Endothelial cell of umbilical vein (primary cell): ENCODE measurements around the gene B3GALT6.

Experiments
- CTCF ChIP-seq, 2 donors: IDR thresholded peaks; 1 replicate in 1 of 2; 2 replicates in 1 of 2; pipeline ENCODE4 v1.5.1; 2011; ENCODE audit warnings: low read length in 2 of 2, mild to moderate bottlenecking in 2 of 2, moderate library complexity in 2 of 2, control low read depth in 1 of 2, inconsistent platforms in 1 of 2, low read depth in 1 of 2; ENCODE audit not compliant: insufficient read depth in 1 of 2; ENCODE audit errors: extremely low read depth in 1 of 2
- EZH2 ChIP-seq: IDR thresholded peaks from 2 replicates; pipeline ENCODE4 v1.6.1; 2012; ENCODE audit warnings: borderline replicate concordance, low read depth, mild to moderate bottlenecking, moderate library complexity, low read length, inconsistent platforms; ENCODE audit not compliant: severe bottlenecking
- FOS ChIP-seq: IDR thresholded peaks from 2 replicates; pipeline ENCODE4 v1.6.1; 2011; ENCODE audit warnings: mild to moderate bottlenecking, low read length, moderate library complexity, borderline replicate concordance; ENCODE audit not compliant: insufficient read depth
- GATA2 ChIP-seq: IDR thresholded peaks from 2 replicates; pipeline ENCODE4 v1.7.0; 2011; ENCODE audit warnings: low read depth, mild to moderate bottlenecking, moderate library complexity, mixed read lengths, low read length; ENCODE audit not compliant: insufficient read length, insufficient read depth
- JUN ChIP-seq: IDR thresholded peaks from 2 replicates; pipeline ENCODE4 v1.6.1; 2011; ENCODE audit warnings: borderline replicate concordance, low read depth; ENCODE audit not compliant: insufficient read length, insufficient read depth
- MAX ChIP-seq: IDR thresholded peaks from 2 replicates; pipeline ENCODE4 v1.6.1; 2011; ENCODE audit not compliant: insufficient read depth, insufficient read length
- MYC ChIP-seq: IDR thresholded peaks from one replicate; pipeline ENCODE4 v1.6.1; 2011; ENCODE audit warnings: mild to moderate bottlenecking, low read depth, low read length
- POLR2A ChIP-seq: IDR thresholded peaks from 2 replicates; pipeline ENCODE4 v1.6.1; 2012; ENCODE audit warnings: low read depth, mild to moderate bottlenecking, control low read depth, low read length
- POLR2AphosphoS5 ChIP-seq: IDR thresholded peaks from 2 replicates; pipeline ENCODE4 v1.6.1; 2012; ENCODE audit warnings: low read depth, mild to moderate bottlenecking, control low read depth, low read length, moderate library complexity; ENCODE audit not compliant: insufficient read depth

GRCh38 chr1:1222575-1223225 lies 9.3 kb upstream of the B3GALT6 start:
- no peak for TF ChIP-seq CTCF (IDR thresholded peaks at IDR 0.05; ENCODE audit: extremely low read depth in 1 of 2, insufficient read depth in 1 of 2, low read depth in 1 of 2, low read length in 2 of 2)
- no peak for TF ChIP-seq POLR2A
- no peak for TF ChIP-seq EZH2
- TF ChIP-seq JUN = no peak
- no peak for TF ChIP-seq MAX
- TF ChIP-seq POLR2AphosphoS5 = no peak
- no peak for TF ChIP-seq FOS
- TF ChIP-seq GATA2 = no peak
- TF ChIP-seq MYC = no peak
